Measurements from ENCODE around the gene MYO18B. TPM values are rescaled to one million over a fixed set of nuclear protein-coding genes. Genes with fewer than 3 reads are reported as not detected.

MYO18B gene
- polyA plus RNA-seq, 1 donor (not counting 4 experiments of a cell fraction or from before 2014, with no cell fraction given): not detected

DNA sequence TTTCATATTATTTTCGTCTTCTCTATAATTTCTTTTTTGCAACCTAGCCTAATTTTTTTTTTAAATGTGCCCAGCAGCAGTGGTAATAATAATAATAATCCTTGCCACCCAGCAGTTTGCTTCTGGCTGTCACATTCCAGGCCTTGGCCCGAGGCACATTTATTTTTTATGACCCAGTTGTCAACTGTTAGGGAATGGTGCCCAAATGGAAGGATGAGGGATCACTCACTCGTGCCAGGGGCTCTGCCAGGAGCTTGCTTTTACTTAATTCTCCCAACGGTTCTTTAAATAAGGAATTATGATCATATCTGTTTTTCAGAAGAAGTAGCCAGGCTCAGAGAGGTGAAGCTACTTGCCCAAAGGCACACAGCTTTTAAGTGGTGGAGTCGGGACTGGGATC is 49.6 kb downstream of the MYO18B start:
- Histone ChIP-seq H3K9me1 (ENCODE audit: control insufficient read depth, extremely low read depth, insufficient read depth, low read length) (no peaks in the 10 kb centered on the region), H3K4me1 (ENCODE audit: control insufficient read depth, extremely low read depth, insufficient read depth, low read length) (no peaks in the 10 kb centered on the region)

DNA sequence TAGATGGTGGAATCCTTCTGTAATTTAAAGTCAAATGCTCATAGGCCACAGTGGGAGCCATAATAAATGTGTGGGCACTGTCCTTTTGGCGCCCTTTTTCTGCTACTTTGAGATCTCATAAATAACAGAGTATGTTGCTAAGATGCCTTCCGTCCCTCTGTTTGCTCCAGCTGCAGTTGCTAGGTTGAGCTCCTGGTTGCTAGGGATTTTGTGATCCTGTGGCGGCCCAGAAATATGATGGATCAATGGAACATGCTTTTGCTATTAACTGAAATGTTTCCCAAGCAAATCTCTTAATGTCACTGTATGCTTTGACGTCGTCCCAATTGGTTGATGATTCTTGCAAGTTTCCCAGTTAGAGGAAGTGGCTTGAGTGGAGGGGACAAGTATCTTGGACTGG is 53.5 kb downstream of the MYO18B start:
- FAIRE-seq: no peak

More for the DNA sequence above, 49.6 kb downstream of the MYO18B start:
- no peaks in the 10 kb centered on the region for H3K36me3 ChIP-seq (ENCODE audit: control insufficient read depth in 2 of 2, extremely low read depth in 1 of 2, insufficient read depth in 2 of 2, low read length in 2 of 2)
- dilution Hi-C loops (cut with MboI; ENCODE audit: extremely low pct_ligation_motif_present, low sequenced_read_pairs): no loop called here
- H3K27ac ChIP-seq (ENCODE audit: control insufficient read depth, insufficient read depth, low read length): no peak overlapping the region
- no peak overlapping the region for H3K4me2 ChIP-seq (ENCODE audit: control insufficient read depth, extremely low read depth, insufficient read depth, low read depth, low read length)
- DNase-seq (ENCODE audit: low read depth, low spot score) (no peak), FAIRE-seq (no peak)
- TF ChIP-seq, protein P1, sequence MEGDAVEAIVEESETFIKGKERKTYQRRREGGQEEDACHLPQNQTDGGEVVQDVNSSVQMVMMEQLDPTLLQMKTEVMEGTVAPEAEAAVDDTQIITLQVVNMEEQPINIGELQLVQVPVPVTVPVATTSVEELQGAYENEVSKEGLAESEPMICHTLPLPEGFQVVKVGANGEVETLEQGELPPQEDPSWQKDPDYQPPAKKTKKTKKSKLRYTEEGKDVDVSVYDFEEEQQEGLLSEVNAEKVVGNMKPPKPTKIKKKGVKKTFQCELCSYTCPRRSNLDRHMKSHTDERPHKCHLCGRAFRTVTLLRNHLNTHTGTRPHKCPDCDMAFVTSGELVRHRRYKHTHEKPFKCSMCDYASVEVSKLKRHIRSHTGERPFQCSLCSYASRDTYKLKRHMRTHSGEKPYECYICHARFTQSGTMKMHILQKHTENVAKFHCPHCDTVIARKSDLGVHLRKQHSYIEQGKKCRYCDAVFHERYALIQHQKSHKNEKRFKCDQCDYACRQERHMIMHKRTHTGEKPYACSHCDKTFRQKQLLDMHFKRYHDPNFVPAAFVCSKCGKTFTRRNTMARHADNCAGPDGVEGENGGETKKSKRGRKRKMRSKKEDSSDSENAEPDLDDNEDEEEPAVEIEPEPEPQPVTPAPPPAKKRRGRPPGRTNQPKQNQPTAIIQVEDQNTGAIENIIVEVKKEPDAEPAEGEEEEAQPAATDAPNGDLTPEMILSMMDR (optimal IDR thresholded peaks at IDR 0.05 in 1 of 3, IDR thresholded peaks at IDR 0.05 in 1 of 3, conservative IDR thresholded peaks at IDR 0.05 in 1 of 3; ENCODE audit: extremely low read depth in 1 of 3, insufficient read depth in 2 of 3, low read length in 3 of 3): no peak
- TF ChIP-seq EZH2 (IDR thresholded peaks at IDR 0.05; ENCODE audit: low read length): no peak
- H3K79me2 ChIP-seq (ENCODE audit: control insufficient read depth, insufficient read depth, low read length): no peaks in the 10 kb centered on the region
- no peaks in the 10 kb centered on the region for H3K9me3 ChIP-seq (ENCODE audit: control insufficient read depth, low read depth, low read length)
- H3K4me3 ChIP-seq (ENCODE audit: control insufficient read depth in 2 of 3, extremely low read depth in 1 of 3, insufficient read depth in 2 of 3, low read depth in 1 of 3, low read length in 3 of 3): no peak overlapping the region
- H3K9ac ChIP-seq (ENCODE audit: control insufficient read depth, extremely low read depth, insufficient read depth, low read length): no peak overlapping the region
- no peaks in the 10 kb centered on the region for H3K27me3 ChIP-seq (ENCODE audit: control insufficient read depth, extremely low read depth, insufficient read depth, low read length)
- no peaks in the 10 kb centered on the region for H4K20me1 ChIP-seq (ENCODE audit: control insufficient read depth, extremely low read depth, insufficient read depth, low read length)
- no peak overlapping the region for H2AFZ ChIP-seq (ENCODE audit: control insufficient read depth, low read length)

More for the DNA sequence above, 53.5 kb downstream of the MYO18B start:
- no peak for DNase-seq (ENCODE audit: low read depth, low spot score)
- no peak overlapping the region for H3K9ac ChIP-seq (ENCODE audit: control insufficient read depth, extremely low read depth, insufficient read depth, low read length)
- H3K27ac ChIP-seq (ENCODE audit: control insufficient read depth, insufficient read depth, low read length): no peak overlapping the region
- H3K36me3 ChIP-seq (ENCODE audit: control insufficient read depth in 2 of 2, extremely low read depth in 1 of 2, insufficient read depth in 2 of 2, low read length in 2 of 2): no peaks in the 10 kb centered on the region
- H3K9me1 ChIP-seq (ENCODE audit: control insufficient read depth, extremely low read depth, insufficient read depth, low read length): no peaks in the 10 kb centered on the region
- H3K27me3 ChIP-seq (ENCODE audit: control insufficient read depth, extremely low read depth, insufficient read depth, low read length): peaks cover 5% of the 10 kb centered on the region
- no peak overlapping the region for H3K4me2 ChIP-seq (ENCODE audit: control insufficient read depth, extremely low read depth, insufficient read depth, low read depth, low read length)
- dilution Hi-C loops (cut with MboI; ENCODE audit: extremely low pct_ligation_motif_present, low sequenced_read_pairs): no loop called here
- H3K9me3 ChIP-seq (ENCODE audit: control insufficient read depth, low read depth, low read length): no peaks in the 10 kb centered on the region
- H3K4me1 ChIP-seq (ENCODE audit: control insufficient read depth, extremely low read depth, insufficient read depth, low read length): no peaks in the 10 kb centered on the region
- no peaks in the 10 kb centered on the region for H3K79me2 ChIP-seq (ENCODE audit: control insufficient read depth, insufficient read depth, low read length)
- TF ChIP-seq, protein P1 (optimal IDR thresholded peaks at IDR 0.05 in 1 of 3, IDR thresholded peaks at IDR 0.05 in 1 of 3, conservative IDR thresholded peaks at IDR 0.05 in 1 of 3; ENCODE audit: extremely low read depth in 1 of 3, insufficient read depth in 2 of 3, low read length in 3 of 3): no peak
- no peak for TF ChIP-seq EZH2 (IDR thresholded peaks at IDR 0.05; ENCODE audit: low read length)
- H3K4me3 ChIP-seq (ENCODE audit: control insufficient read depth in 2 of 3, extremely low read depth in 1 of 3, insufficient read depth in 2 of 3, low read depth in 1 of 3, low read length in 3 of 3): no peak overlapping the region
- H4K20me1 ChIP-seq (ENCODE audit: control insufficient read depth, extremely low read depth, insufficient read depth, low read length): no peaks in the 10 kb centered on the region
- H2AFZ ChIP-seq (ENCODE audit: control insufficient read depth, low read length): no peak overlapping the region

Data from keratinocyte (primary cell).